Erythroblast (primary cell): ENCODE measurements around the gene WASHC3.

Source experiments
- GATA1 ChIP-seq: IDR thresholded peaks from 2 replicates; pipeline ENCODE4 v1.6.1; 2011; ENCODE audit warnings: low read depth, mild to moderate bottlenecking, control low read depth, low read length, moderate library complexity
- POLR2A ChIP-seq: IDR thresholded peaks from 2 replicates; pipeline ENCODE4 v1.6.1; 2011; ENCODE audit warnings: mild to moderate bottlenecking, low read length

- TF ChIP-seq POLR2A, result no peak
- no peak for TF ChIP-seq GATA1
Observed at GRCh38 chr12:101967506-101967905, 94.3 kb downstream of the WASHC3 start.
